GM23338 (cell line): ENCODE results near the gene SLC16A5.
A peak's percentile ranks its signal among the peaks of the same experiment; 100 is the strongest.

Experiments used
- CREB1 ChIP-seq: fragments of 250-450 bp; sonication (Bioruptor Pico); IDR thresholded peaks from 2 replicates; pipeline ENCODE4 v1.5.0; 2020; ENCODE audit warnings: low read depth, mild to moderate bottlenecking, moderate library complexity
- EZH2 ChIP-seq: fragments of 200-600 bp; sonication (generic); IDR thresholded peaks from one replicate; pipeline ENCODE4 v1.8.0; 2017; ENCODE audit warnings: antibody characterized with exemption, mild to moderate bottlenecking, low read depth; ENCODE audit not compliant: unreplicated experiment
- EZH2phosphoT487 ChIP-seq: fragments of 200-600 bp; sonication (generic); IDR thresholded peaks from one replicate; pipeline ENCODE4 v1.8.1; 2018; ENCODE audit warnings: antibody characterized with exemption; ENCODE audit not compliant: unreplicated experiment
- JUNB ChIP-seq: IDR thresholded peaks from one replicate; pipeline ENCODE4 v1.6.1; 2016; ENCODE audit warnings: antibody characterized with exemption; ENCODE audit not compliant: unreplicated experiment
- NANOG ChIP-seq: IDR thresholded peaks from 2 replicates; pipeline ENCODE4 v1.6.1; 2016; ENCODE audit warnings: antibody characterized with exemption, borderline replicate concordance
- POLR2AphosphoS5 ChIP-seq: IDR thresholded peaks from 2 replicates; pipeline ENCODE4 v1.6.1; 2016; ENCODE audit warnings: antibody characterized with exemption, low read depth
- ZNF114 ChIP-seq: fragments of 250-450 bp; sonication (Bioruptor Pico); IDR thresholded peaks from 2 replicates; pipeline ENCODE4 v1.5.0; 2020; ENCODE audit warnings: mild to moderate bottlenecking, moderate library complexity
- ZNF331 ChIP-seq: fragments of 250-450 bp; sonication (Bioruptor Pico); IDR thresholded peaks from 2 replicates; pipeline ENCODE4 v1.5.0; 2020; ENCODE audit warnings: low read depth, mild to moderate bottlenecking, moderate library complexity
- TF ChIP-seq, protein P1 (sequence below), 2 experiments: fragments of 200-600 bp in 1 of 2; sonication (generic) in 1 of 2; conservative IDR thresholded peaks; 2 replicates each; pipeline versions ENCODE4 v1.5.1 to v1.6.1; 2016 to 2017; ENCODE audit warnings: antibody characterized with exemption in 2 of 2, low read depth in 2 of 2, mild to moderate bottlenecking in 2 of 2, moderate library complexity in 1 of 2
- TF ChIP-seq, protein P2 (sequence below): IDR thresholded peaks from one replicate; pipeline ENCODE4 v1.6.1; 2018; ENCODE audit warnings: antibody characterized with exemption; ENCODE audit not compliant: unreplicated experiment
- TF ChIP-seq, protein P3 (sequence below): IDR thresholded peaks from 2 replicates; pipeline ENCODE4 v1.6.1; 2016; ENCODE audit warnings: antibody characterized with exemption
- TF ChIP-seq, protein P4 (sequence below): fragments of 250-450 bp; sonication (Bioruptor Pico); IDR thresholded peaks from 2 replicates; pipeline ENCODE4 v1.5.0; 2020; ENCODE audit warnings: mild to moderate bottlenecking, moderate library complexity

DNA sequence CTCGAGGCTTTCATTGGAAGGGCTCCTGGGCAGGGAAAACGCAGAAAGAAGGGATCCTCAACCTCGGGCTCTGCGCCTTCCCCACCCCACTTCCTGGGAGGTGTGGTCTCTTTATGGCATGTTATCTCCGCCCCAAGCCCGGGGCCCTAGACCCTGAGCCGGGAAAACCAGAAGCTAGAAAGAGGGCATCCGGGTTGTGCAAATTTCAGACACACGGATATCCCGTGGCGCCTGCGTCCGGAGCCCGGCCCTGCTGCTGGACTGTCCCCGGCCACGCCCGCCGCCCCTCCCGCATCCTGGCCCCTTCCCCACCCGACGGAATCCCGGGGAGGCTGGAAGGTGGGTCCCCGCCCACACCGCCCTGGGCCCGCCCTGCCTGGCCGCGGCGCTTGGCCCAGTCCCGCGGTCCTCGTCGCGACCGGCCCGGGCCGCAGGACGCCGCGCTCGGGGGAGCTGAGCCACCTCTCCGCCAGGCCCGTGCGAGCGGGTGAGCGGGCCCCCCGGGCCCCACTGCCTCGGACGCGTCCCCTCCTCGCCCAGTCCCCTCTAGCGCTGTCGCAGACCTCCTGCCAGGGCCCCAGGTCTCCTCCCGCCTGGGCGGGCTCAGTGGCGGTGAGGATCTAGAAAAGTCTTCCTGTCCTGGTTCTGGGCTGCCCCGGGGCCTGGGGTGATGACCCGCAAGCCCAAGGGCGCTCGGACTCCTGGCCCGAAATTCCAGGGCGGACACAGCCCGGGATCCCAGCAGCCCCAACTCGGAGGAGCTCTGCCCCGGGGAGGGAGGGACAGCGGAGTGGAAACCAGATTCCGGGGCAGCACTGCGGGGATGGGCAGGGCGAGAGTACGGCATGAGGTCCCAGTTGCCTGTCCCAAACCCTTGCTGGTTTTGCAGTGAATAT, at the start of gene SLC16A5:
- TF ChIP-seq, protein P1, sequence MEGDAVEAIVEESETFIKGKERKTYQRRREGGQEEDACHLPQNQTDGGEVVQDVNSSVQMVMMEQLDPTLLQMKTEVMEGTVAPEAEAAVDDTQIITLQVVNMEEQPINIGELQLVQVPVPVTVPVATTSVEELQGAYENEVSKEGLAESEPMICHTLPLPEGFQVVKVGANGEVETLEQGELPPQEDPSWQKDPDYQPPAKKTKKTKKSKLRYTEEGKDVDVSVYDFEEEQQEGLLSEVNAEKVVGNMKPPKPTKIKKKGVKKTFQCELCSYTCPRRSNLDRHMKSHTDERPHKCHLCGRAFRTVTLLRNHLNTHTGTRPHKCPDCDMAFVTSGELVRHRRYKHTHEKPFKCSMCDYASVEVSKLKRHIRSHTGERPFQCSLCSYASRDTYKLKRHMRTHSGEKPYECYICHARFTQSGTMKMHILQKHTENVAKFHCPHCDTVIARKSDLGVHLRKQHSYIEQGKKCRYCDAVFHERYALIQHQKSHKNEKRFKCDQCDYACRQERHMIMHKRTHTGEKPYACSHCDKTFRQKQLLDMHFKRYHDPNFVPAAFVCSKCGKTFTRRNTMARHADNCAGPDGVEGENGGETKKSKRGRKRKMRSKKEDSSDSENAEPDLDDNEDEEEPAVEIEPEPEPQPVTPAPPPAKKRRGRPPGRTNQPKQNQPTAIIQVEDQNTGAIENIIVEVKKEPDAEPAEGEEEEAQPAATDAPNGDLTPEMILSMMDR (conservative IDR thresholded peaks at IDR 0.05; ENCODE audit: low read depth in 2 of 2) = no peak
- TF ChIP-seq, protein P2, sequence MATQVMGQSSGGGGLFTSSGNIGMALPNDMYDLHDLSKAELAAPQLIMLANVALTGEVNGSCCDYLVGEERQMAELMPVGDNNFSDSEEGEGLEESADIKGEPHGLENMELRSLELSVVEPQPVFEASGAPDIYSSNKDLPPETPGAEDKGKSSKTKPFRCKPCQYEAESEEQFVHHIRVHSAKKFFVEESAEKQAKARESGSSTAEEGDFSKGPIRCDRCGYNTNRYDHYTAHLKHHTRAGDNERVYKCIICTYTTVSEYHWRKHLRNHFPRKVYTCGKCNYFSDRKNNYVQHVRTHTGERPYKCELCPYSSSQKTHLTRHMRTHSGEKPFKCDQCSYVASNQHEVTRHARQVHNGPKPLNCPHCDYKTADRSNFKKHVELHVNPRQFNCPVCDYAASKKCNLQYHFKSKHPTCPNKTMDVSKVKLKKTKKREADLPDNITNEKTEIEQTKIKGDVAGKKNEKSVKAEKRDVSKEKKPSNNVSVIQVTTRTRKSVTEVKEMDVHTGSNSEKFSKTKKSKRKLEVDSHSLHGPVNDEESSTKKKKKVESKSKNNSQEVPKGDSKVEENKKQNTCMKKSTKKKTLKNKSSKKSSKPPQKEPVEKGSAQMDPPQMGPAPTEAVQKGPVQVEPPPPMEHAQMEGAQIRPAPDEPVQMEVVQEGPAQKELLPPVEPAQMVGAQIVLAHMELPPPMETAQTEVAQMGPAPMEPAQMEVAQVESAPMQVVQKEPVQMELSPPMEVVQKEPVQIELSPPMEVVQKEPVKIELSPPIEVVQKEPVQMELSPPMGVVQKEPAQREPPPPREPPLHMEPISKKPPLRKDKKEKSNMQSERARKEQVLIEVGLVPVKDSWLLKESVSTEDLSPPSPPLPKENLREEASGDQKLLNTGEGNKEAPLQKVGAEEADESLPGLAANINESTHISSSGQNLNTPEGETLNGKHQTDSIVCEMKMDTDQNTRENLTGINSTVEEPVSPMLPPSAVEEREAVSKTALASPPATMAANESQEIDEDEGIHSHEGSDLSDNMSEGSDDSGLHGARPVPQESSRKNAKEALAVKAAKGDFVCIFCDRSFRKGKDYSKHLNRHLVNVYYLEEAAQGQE = no peak
- TF ChIP-seq POLR2AphosphoS5 = peak; percentile 79; the same call in 1 of the 2 replicates
- no peak for TF ChIP-seq CREB1
- no peak for TF ChIP-seq EZH2
- TF ChIP-seq, protein P3, sequence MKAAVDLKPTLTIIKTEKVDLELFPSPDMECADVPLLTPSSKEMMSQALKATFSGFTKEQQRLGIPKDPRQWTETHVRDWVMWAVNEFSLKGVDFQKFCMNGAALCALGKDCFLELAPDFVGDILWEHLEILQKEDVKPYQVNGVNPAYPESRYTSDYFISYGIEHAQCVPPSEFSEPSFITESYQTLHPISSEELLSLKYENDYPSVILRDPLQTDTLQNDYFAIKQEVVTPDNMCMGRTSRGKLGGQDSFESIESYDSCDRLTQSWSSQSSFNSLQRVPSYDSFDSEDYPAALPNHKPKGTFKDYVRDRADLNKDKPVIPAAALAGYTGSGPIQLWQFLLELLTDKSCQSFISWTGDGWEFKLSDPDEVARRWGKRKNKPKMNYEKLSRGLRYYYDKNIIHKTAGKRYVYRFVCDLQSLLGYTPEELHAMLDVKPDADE = peak; percentile 64
- no peak for TF ChIP-seq EZH2phosphoT487
- no peak for TF ChIP-seq JUNB
- TF ChIP-seq ZNF331 (CRISPR knock-in tag) = no peak
- TF ChIP-seq ZNF114 (CRISPR knock-in tag) = no peak
- TF ChIP-seq NANOG = no peak
- TF ChIP-seq, protein P4, sequence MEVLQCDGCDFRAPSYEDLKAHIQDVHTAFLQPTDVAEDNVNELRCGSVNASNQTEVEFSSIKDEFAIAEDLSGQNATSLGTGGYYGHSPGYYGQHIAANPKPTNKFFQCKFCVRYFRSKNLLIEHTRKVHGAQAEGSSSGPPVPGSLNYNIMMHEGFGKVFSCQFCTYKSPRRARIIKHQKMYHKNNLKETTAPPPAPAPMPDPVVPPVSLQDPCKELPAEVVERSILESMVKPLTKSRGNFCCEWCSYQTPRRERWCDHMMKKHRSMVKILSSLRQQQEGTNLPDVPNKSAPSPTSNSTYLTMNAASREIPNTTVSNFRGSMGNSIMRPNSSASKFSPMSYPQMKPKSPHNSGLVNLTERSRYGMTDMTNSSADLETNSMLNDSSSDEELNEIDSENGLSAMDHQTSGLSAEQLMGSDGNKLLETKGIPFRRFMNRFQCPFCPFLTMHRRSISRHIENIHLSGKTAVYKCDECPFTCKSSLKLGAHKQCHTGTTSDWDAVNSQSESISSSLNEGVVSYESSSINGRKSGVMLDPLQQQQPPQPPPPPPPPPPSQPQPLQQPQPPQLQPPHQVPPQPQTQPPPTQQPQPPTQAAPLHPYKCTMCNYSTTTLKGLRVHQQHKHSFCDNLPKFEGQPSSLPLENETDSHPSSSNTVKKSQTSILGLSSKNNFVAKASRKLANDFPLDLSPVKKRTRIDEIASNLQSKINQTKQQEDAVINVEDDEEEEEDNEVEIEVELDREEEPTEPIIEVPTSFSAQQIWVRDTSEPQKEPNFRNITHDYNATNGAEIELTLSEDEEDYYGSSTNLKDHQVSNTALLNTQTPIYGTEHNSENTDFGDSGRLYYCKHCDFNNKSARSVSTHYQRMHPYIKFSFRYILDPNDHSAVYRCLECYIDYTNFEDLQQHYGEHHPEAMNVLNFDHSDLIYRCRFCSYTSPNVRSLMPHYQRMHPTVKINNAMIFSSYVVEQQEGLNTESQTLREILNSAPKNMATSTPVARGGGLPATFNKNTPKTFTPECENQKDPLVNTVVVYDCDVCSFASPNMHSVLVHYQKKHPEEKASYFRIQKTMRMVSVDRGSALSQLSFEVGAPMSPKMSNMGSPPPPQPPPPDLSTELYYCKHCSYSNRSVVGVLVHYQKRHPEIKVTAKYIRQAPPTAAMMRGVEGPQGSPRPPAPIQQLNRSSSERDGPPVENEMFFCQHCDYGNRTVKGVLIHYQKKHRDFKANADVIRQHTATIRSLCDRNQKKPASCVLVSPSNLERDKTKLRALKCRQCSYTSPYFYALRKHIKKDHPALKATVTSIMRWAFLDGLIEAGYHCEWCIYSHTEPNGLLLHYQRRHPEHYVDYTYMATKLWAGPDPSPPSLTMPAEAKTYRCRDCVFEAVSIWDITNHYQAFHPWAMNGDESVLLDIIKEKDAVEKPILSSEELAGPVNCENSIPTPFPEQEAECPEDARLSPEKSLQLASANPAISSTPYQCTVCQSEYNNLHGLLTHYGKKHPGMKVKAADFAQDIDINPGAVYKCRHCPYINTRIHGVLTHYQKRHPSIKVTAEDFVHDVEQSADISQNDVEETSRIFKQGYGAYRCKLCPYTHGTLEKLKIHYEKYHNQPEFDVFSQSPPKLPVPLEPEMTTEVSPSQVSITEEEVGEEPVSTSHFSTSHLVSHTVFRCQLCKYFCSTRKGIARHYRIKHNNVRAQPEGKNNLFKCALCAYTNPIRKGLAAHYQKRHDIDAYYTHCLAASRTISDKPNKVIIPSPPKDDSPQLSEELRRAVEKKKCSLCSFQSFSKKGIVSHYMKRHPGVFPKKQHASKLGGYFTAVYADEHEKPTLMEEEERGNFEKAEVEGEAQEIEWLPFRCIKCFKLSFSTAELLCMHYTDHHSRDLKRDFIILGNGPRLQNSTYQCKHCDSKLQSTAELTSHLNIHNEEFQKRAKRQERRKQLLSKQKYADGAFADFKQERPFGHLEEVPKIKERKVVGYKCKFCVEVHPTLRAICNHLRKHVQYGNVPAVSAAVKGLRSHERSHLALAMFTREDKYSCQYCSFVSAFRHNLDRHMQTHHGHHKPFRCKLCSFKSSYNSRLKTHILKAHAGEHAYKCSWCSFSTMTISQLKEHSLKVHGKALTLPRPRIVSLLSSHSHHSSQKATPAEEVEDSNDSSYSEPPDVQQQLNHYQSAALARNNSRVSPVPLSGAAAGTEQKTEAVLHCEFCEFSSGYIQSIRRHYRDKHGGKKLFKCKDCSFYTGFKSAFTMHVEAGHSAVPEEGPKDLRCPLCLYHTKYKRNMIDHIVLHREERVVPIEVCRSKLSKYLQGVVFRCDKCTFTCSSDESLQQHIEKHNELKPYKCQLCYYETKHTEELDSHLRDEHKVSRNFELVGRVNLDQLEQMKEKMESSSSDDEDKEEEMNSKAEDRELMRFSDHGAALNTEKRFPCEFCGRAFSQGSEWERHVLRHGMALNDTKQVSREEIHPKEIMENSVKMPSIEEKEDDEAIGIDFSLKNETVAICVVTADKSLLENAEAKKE (CRISPR knock-in tag) = no peak
